ENCODE results near the gene SAMD11.
"Not testable (repeated sequence)": the region's sequence is repeated elsewhere in the genome, so short reads cannot be mapped to it uniquely, and the experiment has no call there.

Gene SAMD11

GRCh38 chr1:975896-976683, 52.4 kb downstream of the SAMD11 start:
- Histone ChIP-seq H3K9me3 (ENCODE audit: control insufficient read depth, low read length) (no peaks in the 10 kb centered on the region), H3K27ac (ENCODE audit: low read depth, low read length, severe bottlenecking) (no peak overlapping the region), H3K4me1 (ENCODE audit: control insufficient read depth, insufficient read depth, low read length, poor library complexity, severe bottlenecking) (no peaks in the 10 kb centered on the region), H3K4me3 (ENCODE audit: extremely low read depth, insufficient read depth, low read length, poor library complexity, severe bottlenecking) (no peak overlapping the region), H3K36me3 (ENCODE audit: control insufficient read depth, insufficient read depth, low read length) (no peaks in the 10 kb centered on the region)
- 14 to 15% methylated on average over 26 to 34 of the region's 40 CpGs for WGBS, 2 experiments (ENCODE audit: insufficient coverage in 2 of 2)

GRCh38 chr1:976791-977190, 53.1 kb downstream of the SAMD11 start:
- not testable (repeated sequence) for H3K36me3 ChIP-seq (ENCODE audit: control insufficient read depth, insufficient read depth, low read length); H3K9me3 ChIP-seq (ENCODE audit: control insufficient read depth, low read length); H3K4me3 ChIP-seq (ENCODE audit: extremely low read depth, insufficient read depth, low read length, poor library complexity, severe bottlenecking); H3K27ac ChIP-seq (ENCODE audit: low read depth, low read length, severe bottlenecking); H3K4me1 ChIP-seq (ENCODE audit: control insufficient read depth, insufficient read depth, low read length, poor library complexity, severe bottlenecking)
- WGBS, 2 experiments (ENCODE audit: insufficient coverage in 2 of 2), result no CpG with 5 or more reads among the region's 39 CpGs

DNA sequence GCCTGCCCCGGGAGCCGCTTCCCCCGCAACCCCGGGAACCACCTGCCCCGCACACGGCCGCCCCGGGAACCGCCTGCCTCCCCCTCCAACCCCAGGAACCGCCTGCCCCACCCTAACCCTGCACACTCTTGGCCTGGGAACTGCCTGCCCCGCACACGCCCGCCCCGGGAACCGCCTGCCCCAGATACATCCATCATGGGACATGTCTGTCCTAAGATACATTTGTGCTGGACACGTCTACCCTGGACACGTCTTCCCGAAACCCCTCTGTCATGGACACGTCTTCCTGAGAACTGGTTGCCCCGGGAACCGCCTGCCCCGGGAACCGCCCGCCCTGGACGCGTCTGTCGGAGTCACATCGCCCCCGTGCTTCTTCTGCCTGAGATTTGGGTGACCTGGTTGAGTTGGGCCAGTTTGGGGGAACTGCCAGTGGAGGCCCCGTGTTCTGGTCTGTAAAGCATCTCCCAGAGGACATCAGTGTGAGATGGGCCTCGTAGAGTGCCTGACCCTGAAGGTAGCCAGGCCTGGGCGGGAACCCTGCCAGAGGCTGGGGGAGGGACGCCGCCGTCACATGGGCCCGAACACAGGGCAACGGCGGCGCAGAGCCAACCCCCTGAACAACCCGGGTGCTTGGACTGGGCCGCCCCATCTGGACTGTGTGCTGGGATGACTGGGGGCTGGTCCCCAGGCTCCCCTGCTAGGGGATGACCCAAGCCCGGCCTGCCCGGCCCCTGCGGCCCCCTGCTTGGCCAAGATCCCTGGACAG, 54.5 kb downstream of the SAMD11 start:
- Histone ChIP-seq H3K9me3 (ENCODE audit: control insufficient read depth, low read length) (no peaks in the 10 kb centered on the region), H3K4me3 (ENCODE audit: extremely low read depth, insufficient read depth, low read length, poor library complexity, severe bottlenecking) (no peak overlapping the region), H3K36me3 (ENCODE audit: control insufficient read depth, insufficient read depth, low read length) (no peaks in the 10 kb centered on the region), H3K4me1 (ENCODE audit: control insufficient read depth, insufficient read depth, low read length, poor library complexity, severe bottlenecking) (no peaks in the 10 kb centered on the region), H3K27ac (ENCODE audit: low read depth, low read length, severe bottlenecking) (no peak overlapping the region)
- WGBS, 2 experiments (ENCODE audit: insufficient coverage in 2 of 2), result 86 to 91% methylated on average over 35 to 41 of the region's 44 CpGs

- H3K4me1 ChIP-seq (ENCODE audit: control insufficient read depth, insufficient read depth, low read length, poor library complexity, severe bottlenecking), result no peaks in the 10 kb centered on the region
- H3K27ac ChIP-seq (ENCODE audit: low read depth, low read length, severe bottlenecking), result no peak overlapping the region
- H3K36me3 ChIP-seq (ENCODE audit: control insufficient read depth, insufficient read depth, low read length), result no peaks in the 10 kb centered on the region
- H3K4me3 ChIP-seq (ENCODE audit: extremely low read depth, insufficient read depth, low read length, poor library complexity, severe bottlenecking), result no peak overlapping the region
- 89 to 90% methylated on average over 54 to 59 of the region's 60 CpGs for WGBS, 2 experiments (ENCODE audit: insufficient coverage in 2 of 2)
- H3K9me3 ChIP-seq (ENCODE audit: control insufficient read depth, low read length), result no peaks in the 10 kb centered on the region
Measured at GRCh38 chr1:978835-979743, 55.4 kb downstream of the SAMD11 start.

GRCh38 chr1:979744-980072, 56.0 kb downstream of the SAMD11 start:
- no peaks in the 10 kb centered on the region for H3K4me1 ChIP-seq (ENCODE audit: control insufficient read depth, insufficient read depth, low read length, poor library complexity, severe bottlenecking)
- H3K9me3 ChIP-seq (ENCODE audit: control insufficient read depth, low read length), result no peaks in the 10 kb centered on the region
- no peak overlapping the region for H3K4me3 ChIP-seq (ENCODE audit: extremely low read depth, insufficient read depth, low read length, poor library complexity, severe bottlenecking)
- no peak overlapping the region for H3K27ac ChIP-seq (ENCODE audit: low read depth, low read length, severe bottlenecking)
- WGBS, 2 experiments (ENCODE audit: insufficient coverage in 2 of 2), result 91 to 98% methylated on average over 9 of the region's 9 CpGs
- H3K36me3 ChIP-seq (ENCODE audit: control insufficient read depth, insufficient read depth, low read length), result no peaks in the 10 kb centered on the region

DNA sequence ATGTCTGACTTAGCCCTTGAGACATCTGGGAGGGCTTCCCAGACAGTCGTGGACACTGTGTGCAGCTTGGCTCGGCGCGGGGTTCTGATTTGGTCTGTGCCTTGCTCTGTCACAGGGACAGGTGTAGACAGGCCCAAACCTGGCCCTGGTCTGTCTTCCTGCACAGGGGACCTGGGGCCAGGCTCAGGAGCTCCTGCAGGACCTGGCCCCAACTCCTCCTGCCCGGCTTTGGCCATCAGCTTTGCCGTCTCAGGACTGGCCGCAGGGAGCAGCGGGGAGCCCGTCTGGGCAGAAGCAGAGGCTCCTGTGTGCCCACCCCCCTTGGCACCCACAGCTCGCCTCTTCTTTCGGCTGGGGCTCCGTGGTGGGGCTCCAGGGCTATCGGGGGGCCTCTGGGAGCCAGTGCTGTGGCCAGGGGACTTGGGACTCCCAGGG, 56.4 kb downstream of the SAMD11 start:
- H3K9me3 ChIP-seq (ENCODE audit: control insufficient read depth, low read length), result no peaks in the 10 kb centered on the region
- H3K4me3 ChIP-seq (ENCODE audit: extremely low read depth, insufficient read depth, low read length, poor library complexity, severe bottlenecking), result no peak overlapping the region
- H3K36me3 ChIP-seq (ENCODE audit: control insufficient read depth, insufficient read depth, low read length), result no peaks in the 10 kb centered on the region
- H3K4me1 ChIP-seq (ENCODE audit: control insufficient read depth, insufficient read depth, low read length, poor library complexity, severe bottlenecking), result no peaks in the 10 kb centered on the region
- WGBS, 2 experiments (ENCODE audit: insufficient coverage in 2 of 2), result 83 to 88% methylated on average over 11 to 13 of the region's 13 CpGs
- H3K27ac ChIP-seq (ENCODE audit: low read depth, low read length, severe bottlenecking), result no peak overlapping the region

- Histone ChIP-seq H3K27ac (ENCODE audit: low read depth, low read length, severe bottlenecking) (no peak overlapping the region), H3K36me3 (ENCODE audit: control insufficient read depth, insufficient read depth, low read length) (no peaks in the 10 kb centered on the region), H3K4me1 (ENCODE audit: control insufficient read depth, insufficient read depth, low read length, poor library complexity, severe bottlenecking) (no peaks in the 10 kb centered on the region), H3K9me3 (ENCODE audit: control insufficient read depth, low read length) (no peaks in the 10 kb centered on the region), H3K4me3 (ENCODE audit: extremely low read depth, insufficient read depth, low read length, poor library complexity, severe bottlenecking) (no peak overlapping the region)
- WGBS, 2 experiments (ENCODE audit: insufficient coverage in 2 of 2), result 86 to 92% methylated on average over 31 to 34 of the region's 35 CpGs
Measured at GRCh38 chr1:980602-981395, 57.1 kb downstream of the SAMD11 start.

- Histone ChIP-seq H3K4me3 (ENCODE audit: extremely low read depth, insufficient read depth, low read length, poor library complexity, severe bottlenecking) (no peak overlapping the region), H3K4me1 (ENCODE audit: control insufficient read depth, insufficient read depth, low read length, poor library complexity, severe bottlenecking) (no peaks in the 10 kb centered on the region), H3K27ac (ENCODE audit: low read depth, low read length, severe bottlenecking) (no peak overlapping the region), H3K9me3 (ENCODE audit: control insufficient read depth, low read length) (no peaks in the 10 kb centered on the region), H3K36me3 (ENCODE audit: control insufficient read depth, insufficient read depth, low read length) (no peaks in the 10 kb centered on the region)
- WGBS, 2 experiments (ENCODE audit: insufficient coverage in 2 of 2), result 81% methylated on average over 10 to 21 of the region's 21 CpGs
Measured at GRCh38 chr1:981491-981954, 57.8 kb downstream of the SAMD11 start.

DNA sequence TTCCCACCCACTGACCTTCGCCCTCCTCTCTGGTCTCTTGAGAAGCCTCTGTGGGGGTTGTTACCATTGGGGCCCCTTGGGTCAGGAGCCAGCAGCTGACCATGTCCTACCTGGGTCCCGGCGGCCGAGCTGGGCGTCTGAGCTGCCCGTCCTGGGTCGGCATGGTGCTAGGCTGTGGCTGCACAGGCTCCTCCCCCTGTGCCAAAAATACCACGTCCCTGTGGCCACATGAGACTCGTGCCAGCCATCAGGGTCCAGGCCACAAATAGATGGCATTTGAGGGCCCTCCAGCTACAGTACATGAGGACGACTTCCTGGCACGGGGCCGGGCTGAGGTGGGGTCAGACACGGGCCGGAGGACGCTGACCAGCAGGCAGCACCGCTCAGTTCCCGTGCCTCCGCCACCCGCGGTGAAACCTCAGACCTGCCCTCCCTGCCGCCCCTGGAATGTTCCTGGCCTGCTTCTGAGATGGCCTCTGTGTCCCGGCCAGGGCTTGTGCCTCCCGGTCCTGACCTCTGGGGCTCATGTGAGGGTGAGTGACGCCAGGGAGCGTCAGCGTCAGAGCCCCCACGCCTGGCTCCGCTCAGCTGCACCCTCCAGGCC, 58.3 kb downstream of the SAMD11 start, which contains the start of gene PERM1:
TSS of gene PERM1 (minus strand) at position 139 of the 604 bp plus-strand sequence. CDS start 1,064 bp downstream, outside the sequence.
- H3K4me3 ChIP-seq (ENCODE audit: extremely low read depth, insufficient read depth, low read length, poor library complexity, severe bottlenecking), result no peak within 1 kb of the TSS
- H3K4me1 ChIP-seq (ENCODE audit: control insufficient read depth, insufficient read depth, low read length, poor library complexity, severe bottlenecking), result no peaks in the 10 kb centered on the region
- WGBS, 2 experiments (ENCODE audit: insufficient coverage in 2 of 2), result 78 to 79% methylated on average over 25 to 28 of the region's 28 CpGs

More for the DNA sequence above, 58.3 kb downstream of the SAMD11 start, which contains the start of gene PERM1:
- H3K27ac ChIP-seq (ENCODE audit: low read depth, low read length, severe bottlenecking), result no peak within 1 kb of the TSS
- no peaks in the 10 kb centered on the region for H3K36me3 ChIP-seq (ENCODE audit: control insufficient read depth, insufficient read depth, low read length)
- no peaks in the 10 kb centered on the region for H3K9me3 ChIP-seq (ENCODE audit: control insufficient read depth, low read length)
